ENCODE results near the gene TUBAL3.

DNA sequence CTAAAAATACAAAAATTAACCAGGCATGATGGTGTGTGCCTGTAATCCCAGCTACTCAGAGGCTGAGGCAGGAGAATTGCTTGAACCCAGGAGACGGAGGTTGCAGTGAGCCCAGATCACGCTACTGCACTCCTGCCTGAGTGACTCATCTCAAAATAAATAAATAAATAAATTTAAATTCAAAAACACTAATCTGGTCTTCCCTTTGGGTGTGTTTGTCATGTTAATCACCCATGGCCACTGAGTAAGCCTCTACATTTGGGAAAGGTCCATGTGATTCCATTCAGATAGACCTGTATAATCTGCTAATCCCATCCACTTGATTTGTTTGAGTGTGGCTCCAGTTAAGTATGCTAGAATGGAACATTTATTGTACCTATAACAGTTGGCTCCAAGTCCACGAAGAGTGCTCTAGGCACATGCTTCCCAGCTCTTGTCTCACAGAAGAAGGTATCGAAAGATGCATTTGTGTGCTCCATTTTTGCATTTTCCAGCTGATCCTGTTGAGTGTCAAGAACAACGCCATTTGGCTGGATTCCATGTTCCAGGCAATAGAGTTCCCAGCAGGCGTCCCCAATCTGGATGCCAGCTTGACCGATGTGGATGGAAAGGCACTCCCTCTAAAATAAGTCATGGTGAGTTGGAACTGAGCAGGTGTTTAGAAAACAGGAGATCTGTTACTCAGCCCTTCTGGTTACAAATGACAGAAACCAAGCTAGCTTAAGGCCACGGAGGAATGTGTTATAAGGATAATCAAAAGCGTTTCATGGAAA is 4.0 kb downstream of the TUBAL3 start:
- TF ChIP-seq, protein P1, sequence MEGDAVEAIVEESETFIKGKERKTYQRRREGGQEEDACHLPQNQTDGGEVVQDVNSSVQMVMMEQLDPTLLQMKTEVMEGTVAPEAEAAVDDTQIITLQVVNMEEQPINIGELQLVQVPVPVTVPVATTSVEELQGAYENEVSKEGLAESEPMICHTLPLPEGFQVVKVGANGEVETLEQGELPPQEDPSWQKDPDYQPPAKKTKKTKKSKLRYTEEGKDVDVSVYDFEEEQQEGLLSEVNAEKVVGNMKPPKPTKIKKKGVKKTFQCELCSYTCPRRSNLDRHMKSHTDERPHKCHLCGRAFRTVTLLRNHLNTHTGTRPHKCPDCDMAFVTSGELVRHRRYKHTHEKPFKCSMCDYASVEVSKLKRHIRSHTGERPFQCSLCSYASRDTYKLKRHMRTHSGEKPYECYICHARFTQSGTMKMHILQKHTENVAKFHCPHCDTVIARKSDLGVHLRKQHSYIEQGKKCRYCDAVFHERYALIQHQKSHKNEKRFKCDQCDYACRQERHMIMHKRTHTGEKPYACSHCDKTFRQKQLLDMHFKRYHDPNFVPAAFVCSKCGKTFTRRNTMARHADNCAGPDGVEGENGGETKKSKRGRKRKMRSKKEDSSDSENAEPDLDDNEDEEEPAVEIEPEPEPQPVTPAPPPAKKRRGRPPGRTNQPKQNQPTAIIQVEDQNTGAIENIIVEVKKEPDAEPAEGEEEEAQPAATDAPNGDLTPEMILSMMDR (optimal IDR thresholded peaks at IDR 0.05 in 1 of 3, IDR thresholded peaks at IDR 0.05 in 1 of 3, conservative IDR thresholded peaks at IDR 0.05 in 1 of 3; ENCODE audit: extremely low read depth in 1 of 3, insufficient read depth in 2 of 3, low read length in 3 of 3) = no peak
- TF ChIP-seq EZH2 (IDR thresholded peaks at IDR 0.05; ENCODE audit: low read length) = no peak
